ENCODE measurements around the gene PHF1.

The PHF1 gene

DNA sequence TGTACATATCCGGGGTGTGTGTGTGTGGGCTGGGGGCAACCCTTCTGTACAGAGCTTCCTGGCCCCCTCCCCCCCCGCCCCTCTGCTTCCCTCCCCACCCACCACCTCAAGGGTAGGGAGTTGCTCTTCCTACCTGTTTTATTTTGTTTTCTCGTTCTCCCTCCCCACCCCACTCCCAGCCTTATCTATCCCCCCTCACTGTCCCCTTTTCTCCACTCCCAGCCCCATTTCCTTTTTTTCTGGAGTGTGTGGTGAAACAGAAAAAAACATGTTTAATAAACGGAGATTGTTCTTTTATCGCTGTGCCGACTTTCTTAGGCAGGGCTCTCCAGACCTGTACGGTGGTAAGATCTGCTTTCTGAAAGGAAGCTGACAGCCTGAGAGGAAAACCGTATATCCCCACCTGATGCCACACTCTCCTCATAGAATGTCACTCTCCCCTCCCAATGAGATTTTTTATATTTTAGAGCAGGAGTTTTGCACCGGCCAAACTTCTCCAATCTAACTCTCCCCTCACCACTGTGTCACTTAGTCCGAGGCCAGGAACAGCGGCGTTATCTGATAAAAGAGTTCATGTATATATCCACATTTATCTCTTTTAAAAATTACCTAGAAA lies 42.7 kb downstream of the PHF1 start:
- FAIRE-seq = no peak

DNA sequence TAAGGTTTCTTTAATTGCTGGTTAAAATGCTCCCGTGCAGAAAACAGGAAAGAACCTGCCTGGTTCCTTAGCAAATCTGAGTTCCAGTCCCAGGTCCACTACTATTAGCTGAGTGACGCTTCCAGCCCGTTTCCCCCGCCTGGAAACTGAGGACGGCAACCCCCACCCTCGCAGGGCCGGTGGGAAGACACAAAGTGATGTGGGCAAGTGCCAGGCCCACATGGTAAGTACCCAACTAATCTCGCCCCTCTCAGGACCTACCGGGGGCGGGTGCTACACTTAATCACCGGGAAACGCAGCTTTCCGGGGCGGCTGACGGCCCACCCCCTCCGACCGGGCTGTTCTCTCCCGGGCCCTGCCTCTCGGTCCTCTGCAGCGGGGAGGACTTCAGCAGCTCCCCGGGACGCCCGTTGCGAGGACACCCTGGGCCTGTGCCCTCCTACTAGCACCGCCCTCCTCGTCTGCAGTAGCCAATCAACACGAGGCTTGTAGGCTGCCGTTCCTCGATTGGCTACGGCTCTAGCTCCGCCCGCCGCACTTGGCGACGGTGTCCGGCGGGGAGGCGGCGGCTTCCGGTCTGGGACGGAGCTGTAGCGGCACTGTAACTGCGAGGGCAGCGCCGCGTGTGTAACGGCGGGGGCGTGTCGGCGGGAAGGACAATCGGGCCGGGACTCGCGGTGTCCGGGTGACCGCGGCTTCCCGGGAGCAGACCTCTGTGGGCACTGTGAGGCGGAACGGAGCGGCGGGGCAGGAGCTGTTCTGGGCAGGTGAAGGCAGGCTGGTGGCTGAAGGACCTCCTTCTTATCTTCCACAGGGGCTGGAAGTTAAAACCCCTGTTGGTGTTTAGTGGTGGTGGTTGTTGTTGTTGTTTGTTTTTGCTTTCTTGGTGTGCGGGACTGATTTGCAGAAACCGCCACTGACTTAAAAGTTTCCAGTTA lies 43.5 kb downstream of the PHF1 start, which contains the start of gene ZBTB9:
Gene ZBTB9, plus strand, starts transcription at position 568 of the 938 bp plus-strand sequence. CDS start 525 bp downstream, outside the sequence.
- peak; percentile 97 for FAIRE-seq
- peak; percentile 99 for DNase-seq (ENCODE audit: low spot score)

More for the DNA sequence above, 42.7 kb downstream of the PHF1 start:
- no peak for DNase-seq (ENCODE audit: low spot score)

DNA sequence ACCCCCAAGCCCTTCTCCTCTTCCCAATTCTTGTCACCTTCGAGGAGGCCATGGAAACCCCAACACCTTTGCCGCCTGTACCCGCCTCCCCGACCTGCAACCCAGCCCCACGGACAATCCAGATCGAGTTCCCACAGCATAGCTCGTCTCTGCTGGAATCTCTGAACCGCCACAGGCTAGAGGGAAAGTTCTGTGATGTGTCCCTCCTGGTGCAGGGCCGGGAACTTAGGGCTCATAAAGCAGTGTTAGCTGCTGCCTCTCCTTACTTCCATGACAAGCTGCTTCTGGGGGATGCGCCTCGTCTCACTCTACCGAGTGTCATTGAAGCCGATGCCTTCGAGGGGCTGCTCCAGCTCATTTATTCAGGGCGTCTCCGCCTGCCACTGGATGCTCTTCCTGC lies 44.2 kb downstream of the PHF1 start:
- FAIRE-seq = no peak
- no peak for DNase-seq (ENCODE audit: low spot score)

DNA sequence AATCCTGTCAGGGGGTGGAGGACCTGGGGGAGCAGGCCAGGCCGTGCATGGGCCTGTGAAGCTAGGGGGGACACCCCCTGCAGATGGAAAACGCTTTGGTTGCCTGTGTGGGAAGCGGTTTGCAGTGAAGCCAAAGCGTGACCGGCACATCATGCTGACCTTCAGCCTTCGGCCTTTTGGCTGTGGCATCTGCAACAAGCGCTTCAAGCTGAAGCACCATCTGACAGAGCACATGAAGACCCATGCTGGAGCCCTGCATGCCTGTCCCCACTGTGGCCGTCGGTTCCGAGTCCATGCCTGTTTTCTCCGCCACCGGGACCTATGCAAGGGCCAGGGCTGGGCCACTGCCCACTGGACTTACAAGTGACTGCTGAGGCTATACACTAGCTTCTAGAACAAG lies 45.3 kb downstream of the PHF1 start:
- no peak for FAIRE-seq
- DNase-seq (ENCODE audit: low spot score) = no peak

DNA sequence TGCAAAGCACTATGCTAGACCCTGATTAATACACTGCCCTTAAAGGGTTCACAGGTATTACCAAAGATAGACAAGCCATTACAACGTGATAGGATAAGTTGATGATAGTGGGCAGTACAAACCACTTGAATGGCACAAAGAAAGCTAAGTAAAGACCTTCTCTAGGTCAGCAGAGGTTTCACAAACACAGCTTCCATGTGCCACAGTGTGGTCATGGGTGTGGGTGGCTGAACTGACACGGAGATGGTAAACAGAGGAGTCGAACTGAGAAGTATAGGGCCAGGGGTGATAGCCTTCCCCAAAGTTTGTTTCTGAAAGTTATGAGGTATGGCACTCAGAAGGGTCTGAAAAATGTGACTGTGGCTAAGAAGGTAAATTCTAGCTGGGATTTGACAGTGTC lies 47.9 kb downstream of the PHF1 start:
- FAIRE-seq (no peak), DNase-seq (ENCODE audit: low spot score) (no peak)

DNA sequence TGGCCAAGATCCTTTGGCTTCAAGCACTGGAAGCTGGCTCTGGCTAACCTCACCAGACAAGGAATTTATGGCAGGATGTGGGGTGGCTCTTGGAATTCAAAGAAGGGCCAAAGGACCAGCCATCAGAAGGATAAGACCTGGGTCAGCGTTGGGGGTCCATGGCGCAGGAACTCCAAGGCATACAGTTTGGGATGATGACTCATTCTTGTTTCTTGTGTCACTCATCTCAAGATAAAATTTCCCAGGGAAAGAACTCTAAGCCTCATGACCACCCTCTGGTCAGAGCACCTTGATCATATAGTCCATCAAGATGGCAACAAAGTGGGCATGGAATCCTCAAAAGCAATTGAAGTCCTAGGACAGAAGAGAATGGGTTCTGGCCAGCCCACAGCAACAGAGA lies 48.4 kb downstream of the PHF1 start:
- FAIRE-seq (no peak), DNase-seq (ENCODE audit: low spot score) (no peak)
